OCI-LY3 (cell line): Measurements from ENCODE around the gene LPCAT1.

Source experiments
- CTCF ChIP-seq: fragments of 200-600, 300-600 bp; sonication (generic); IDR thresholded peaks from 2 replicates; pipeline ENCODE4 v1.5.1; 2014; ENCODE audit warnings: antibody characterized with exemption, low read length, low read depth
- EZH2phosphoT487 ChIP-seq: fragments of 200-600 bp; shearing (Covaris generic); IDR thresholded peaks from 2 replicates; pipeline ENCODE4 v1.6.1; 2018; ENCODE audit warnings: antibody characterized with exemption, mixed run types, low read depth

GRCh38 chr5:1420211-1421195, 103.3 kb downstream of the LPCAT1 start:
- TF ChIP-seq CTCF (no peak), EZH2phosphoT487 (no peak)
